Uterus (tissue), 2 donors: ENCODE results near the gene EXOC4.

ENCODE experiments used
- POLR2A ChIP-seq, 2 donors: fragments of 450-650 bp; IDR thresholded peaks; one replicate each; pipeline ENCODE4 v1.6.1; 2016; ENCODE audit warnings: antibody characterized with exemption in 2 of 2, mild to moderate bottlenecking in 1 of 2, moderate library complexity in 1 of 2
- TF ChIP-seq, protein P1 (sequence below), 4 experiments: fragments of 200-600 bp in 2 of 4; fragments of 450-650 bp in 2 of 4; sonication (generic) in 2 of 4; IDR thresholded peaks; one replicate each; pipeline ENCODE4 v1.5.1; 2016 to 2019; ENCODE audit warnings: antibody characterized with exemption in 4 of 4, mild to moderate bottlenecking in 2 of 4, moderate library complexity in 1 of 4

DNA sequence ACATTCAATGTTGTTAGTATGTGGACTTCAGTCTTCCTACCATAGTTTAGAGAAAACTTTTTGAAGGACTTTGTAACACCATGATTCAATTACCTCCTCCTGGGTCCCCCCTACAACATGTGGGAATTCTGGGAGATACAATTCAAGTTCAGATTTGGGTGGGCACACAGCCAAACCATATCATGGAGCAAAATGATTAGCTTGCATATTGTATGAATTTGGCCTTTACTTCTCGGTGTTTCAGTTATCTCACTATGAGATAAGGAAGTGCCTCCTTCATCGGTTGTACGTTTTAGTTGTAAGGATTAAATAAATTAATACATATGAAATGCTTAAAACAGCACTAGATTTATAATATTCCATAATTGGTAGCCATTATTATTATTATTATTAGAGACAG is 428.7 kb downstream of the EXOC4 start:
- TF ChIP-seq, protein P1, sequence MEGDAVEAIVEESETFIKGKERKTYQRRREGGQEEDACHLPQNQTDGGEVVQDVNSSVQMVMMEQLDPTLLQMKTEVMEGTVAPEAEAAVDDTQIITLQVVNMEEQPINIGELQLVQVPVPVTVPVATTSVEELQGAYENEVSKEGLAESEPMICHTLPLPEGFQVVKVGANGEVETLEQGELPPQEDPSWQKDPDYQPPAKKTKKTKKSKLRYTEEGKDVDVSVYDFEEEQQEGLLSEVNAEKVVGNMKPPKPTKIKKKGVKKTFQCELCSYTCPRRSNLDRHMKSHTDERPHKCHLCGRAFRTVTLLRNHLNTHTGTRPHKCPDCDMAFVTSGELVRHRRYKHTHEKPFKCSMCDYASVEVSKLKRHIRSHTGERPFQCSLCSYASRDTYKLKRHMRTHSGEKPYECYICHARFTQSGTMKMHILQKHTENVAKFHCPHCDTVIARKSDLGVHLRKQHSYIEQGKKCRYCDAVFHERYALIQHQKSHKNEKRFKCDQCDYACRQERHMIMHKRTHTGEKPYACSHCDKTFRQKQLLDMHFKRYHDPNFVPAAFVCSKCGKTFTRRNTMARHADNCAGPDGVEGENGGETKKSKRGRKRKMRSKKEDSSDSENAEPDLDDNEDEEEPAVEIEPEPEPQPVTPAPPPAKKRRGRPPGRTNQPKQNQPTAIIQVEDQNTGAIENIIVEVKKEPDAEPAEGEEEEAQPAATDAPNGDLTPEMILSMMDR (IDR thresholded peaks at IDR 0.05) = no peak
- TF ChIP-seq POLR2A (IDR thresholded peaks at IDR 0.05) = no peak
